H1 (cell line): Measurements from ENCODE around the gene EFNA3. TPM values are rescaled to one million over a fixed set of nuclear protein-coding genes. Genes with fewer than 3 reads are reported as not detected.

Source experiments
- CTCF ChIA-PET: fragments of 300-600 bp; sonication (Branson Sonifier 250); formaldehyde crosslinking; loops from one replicate; lab custom pipeline; 2021; ENCODE audit not compliant: partially characterized antibody; lab: Charles Lee
- POLR2A ChIA-PET: fragments of 300-600 bp; sonication (Branson Sonifier 250); formaldehyde crosslinking; loops from one replicate; lab custom pipeline; 2021; ENCODE audit warnings: inconsistent platforms; ENCODE audit not compliant: partially characterized antibody; lab: Charles Lee
- DNase-seq, 2 experiments: peaks; one replicate each; pipeline versions ENCODE4 v3.0.0 to v3.0.0-alpha.2; 2010 to 2022; ENCODE audit warnings: low spot score in 2 of 2, low read depth in 1 of 2, mixed read lengths in 1 of 2
- FAIRE-seq: peaks from 2 replicates; lab custom pipeline; 2011; peaks lifted over from hg19 to GRCh38; lab: Jason Lieb, UNC
- H2AFZ ChIP-seq: 2 replicates; pipeline ENCODE4 v1.8.1; 2012; ENCODE audit warnings: low read length, inconsistent platforms
- H2AK5ac ChIP-seq: 2 replicates; pipeline ENCODE4 v1.6.1; 2013; ENCODE audit warnings: low read depth, low read length
- H2BK120ac ChIP-seq: replicated peaks from 2 replicates; pipeline ENCODE3; 2013; ENCODE audit warnings: low read depth, low read length, inconsistent platforms
- H2BK12ac ChIP-seq: 2 replicates; pipeline ENCODE4 v1.6.1; 2013; ENCODE audit warnings: low read depth, low read length
- H2BK15ac ChIP-seq: 2 replicates; pipeline ENCODE4 v1.6.1; 2013; ENCODE audit warnings: low read length
- H2BK20ac ChIP-seq: 2 replicates; pipeline ENCODE4 v1.6.1; 2013; ENCODE audit warnings: low read length
- H2BK5ac ChIP-seq: 2 replicates; pipeline ENCODE4 v1.6.1; 2013; ENCODE audit warnings: low read depth, low read length
- H3K14ac ChIP-seq: 2 replicates; pipeline ENCODE4 v1.6.1; 2013; ENCODE audit warnings: inconsistent platforms; ENCODE audit not compliant: insufficient read length
- H3K18ac ChIP-seq: 2 replicates; pipeline ENCODE4 v1.6.1; 2013; ENCODE audit warnings: low read length; ENCODE audit errors: extremely low read depth
- H3K23ac ChIP-seq: 2 replicates; pipeline ENCODE4 v1.6.1; 2013; ENCODE audit warnings: inconsistent platforms; ENCODE audit not compliant: insufficient read length
- H3K23me2 ChIP-seq: 2 replicates; pipeline ENCODE4 v1.6.1; 2013; ENCODE audit warnings: low read depth, low read length
- H3K27ac ChIP-seq: 2 replicates; pipeline ENCODE4 v1.6.1; 2011; ENCODE audit warnings: low read depth, low read length, inconsistent platforms
- H3K27me3 ChIP-seq, 4 experiments: replicated peaks in 1 of 4; 1 replicate in 1 of 4; 2 replicates in 3 of 4; pipeline versions ENCODE4 v1.6.1 to v1.8.1; 2011 to 2013; ENCODE audit warnings: low read length in 3 of 4, mild to moderate bottlenecking in 3 of 4, inconsistent platforms in 2 of 4, mixed read lengths in 2 of 4, moderate library complexity in 1 of 4; ENCODE audit not compliant: control insufficient read depth in 3 of 4, insufficient read depth in 3 of 4; ENCODE audit errors: extremely low read depth in 1 of 4
- H3K36me3 ChIP-seq, 4 experiments: 2 replicates each; pipeline versions ENCODE4 v1.6.1 to v1.8.1; 2011 to 2013; ENCODE audit warnings: mild to moderate bottlenecking in 4 of 4, low read length in 3 of 4, moderate library complexity in 2 of 4, control low read depth in 1 of 4, inconsistent platforms in 1 of 4; ENCODE audit not compliant: insufficient read depth in 4 of 4, control insufficient read depth in 2 of 4
- H3K4ac ChIP-seq: replicated peaks from 2 replicates; pipeline ENCODE3; 2013; ENCODE audit warnings: low read length, low read depth, mixed read lengths, inconsistent platforms; ENCODE audit not compliant: insufficient read length
- H3K4me1 ChIP-seq, 4 experiments: replicated peaks in 1 of 4; 1 replicate in 1 of 4; 2 replicates in 3 of 4; pipeline versions ENCODE4 v1.6.1 to v1.8.1; 2011 to 2013; ENCODE audit warnings: low read length in 3 of 4, inconsistent platforms in 2 of 4, mixed read lengths in 1 of 4; ENCODE audit not compliant: insufficient read depth in 4 of 4, control insufficient read depth in 3 of 4
- H3K4me2 ChIP-seq, 2 experiments: 2 replicates each; pipeline versions ENCODE4 v1.6.1 to v1.8.1; 2011 to 2013; ENCODE audit warnings: low read depth in 2 of 2, low read length in 2 of 2, control low read depth in 1 of 2, inconsistent platforms in 1 of 2, mild to moderate bottlenecking in 1 of 2; ENCODE audit not compliant: insufficient read depth in 1 of 2
- H3K4me3 ChIP-seq, 4 experiments: fragments of 200-600, 300-600 bp in 1 of 4; sonication (generic), shearing (Covaris generic), sonication (Bioruptor Twin) in 1 of 4; 2 replicates each; pipeline versions ENCODE4 v1.5.1 to v1.8.1; 2011 to 2016; ENCODE audit warnings: low read length in 4 of 4, low read depth in 3 of 4, control low read depth in 2 of 4, inconsistent platforms in 2 of 4, mild to moderate bottlenecking in 2 of 4, mixed read lengths in 1 of 4, moderate library complexity in 1 of 4; ENCODE audit not compliant: insufficient read depth in 2 of 4; ENCODE audit errors: extremely low read depth in 1 of 4
- H3K56ac ChIP-seq: replicated peaks from 2 replicates; pipeline ENCODE3; 2013; ENCODE audit warnings: low read depth, mild to moderate bottlenecking, mixed read lengths, low read length, inconsistent platforms; ENCODE audit not compliant: insufficient read length
- H3K79me1 ChIP-seq: 2 replicates; pipeline ENCODE4 v1.6.1; 2013; ENCODE audit warnings: low read depth, low read length, control low read depth
- H3K79me2 ChIP-seq, 2 experiments: 2 replicates each; pipeline versions ENCODE4 v1.6.1 to v1.8.1; 2012 to 2013; ENCODE audit warnings: low read length in 2 of 2, mild to moderate bottlenecking in 2 of 2, inconsistent platforms in 1 of 2; ENCODE audit not compliant: insufficient read depth in 2 of 2, control insufficient read depth in 1 of 2
- H3K9ac ChIP-seq, 4 experiments: replicated peaks in 1 of 4; 1 replicate in 1 of 4; 2 replicates in 3 of 4; pipeline versions ENCODE4 v1.6.1 to v1.8.1; 2011 to 2013; ENCODE audit warnings: low read depth in 3 of 4, low read length in 3 of 4, control low read depth in 2 of 4, mild to moderate bottlenecking in 2 of 4, moderate library complexity in 2 of 4, inconsistent platforms in 1 of 4; ENCODE audit errors: extremely low read depth in 1 of 4
- H3K9me3 ChIP-seq, 2 experiments: 2 replicates each; pipeline versions ENCODE4 v1.6.1 to v1.8.1; 2012 to 2013; ENCODE audit warnings: mild to moderate bottlenecking in 2 of 2, moderate library complexity in 2 of 2, control low read depth in 1 of 2, inconsistent platforms in 1 of 2, low read depth in 1 of 2, low read length in 1 of 2, mixed read lengths in 1 of 2; ENCODE audit not compliant: insufficient read depth in 2 of 2
- H4K20me1 ChIP-seq, 2 experiments: replicated peaks in 1 of 2; 2 replicates each; pipeline versions ENCODE3 to v1.8.1; 2011 to 2013; ENCODE audit warnings: inconsistent platforms in 2 of 2, low read length in 2 of 2, mild to moderate bottlenecking in 1 of 2; ENCODE audit not compliant: insufficient read depth in 2 of 2, control insufficient read depth in 1 of 2
- H4K5ac ChIP-seq: 2 replicates; pipeline ENCODE4 v1.6.1; 2013; ENCODE audit warnings: low read length, low read depth, mixed read lengths, inconsistent platforms; ENCODE audit not compliant: insufficient read length
- H4K8ac ChIP-seq: 2 replicates; pipeline ENCODE4 v1.8.0; 2013; ENCODE audit warnings: mild to moderate bottlenecking, moderate library complexity, low read length, inconsistent platforms; ENCODE audit not compliant: insufficient read depth; ENCODE audit errors: extremely low read depth
- H4K91ac ChIP-seq: replicated peaks from 2 replicates; pipeline ENCODE3; 2013; ENCODE audit warnings: low read length, mixed read lengths, inconsistent platforms; ENCODE audit not compliant: insufficient read length
- CBX5 ChIP-seq: fragments of 300-800, 300-1000 bp; sonication (generic); IDR thresholded peaks from 2 replicates; pipeline ENCODE4 v1.7.1; 2016; ENCODE audit warnings: antibody characterized with exemption, low read length, low read depth
- TAF1 ChIP-seq: IDR thresholded peaks from 2 replicates; pipeline ENCODE4 v1.6.1; 2011; ENCODE audit warnings: mild to moderate bottlenecking, low read depth, low read length
- TAF7 ChIP-seq: optimal IDR thresholded peaks from 2 replicates; pipeline ENCODE3; 2011; ENCODE audit warnings: low read depth, mild to moderate bottlenecking, inconsistent platforms, low read length, moderate library complexity, borderline replicate concordance
- WGBS, 2 experiments: shearing (Covaris generic) in 1 of 2; methylation state at CpG; one replicate each; pipeline versions ENCODE4 v1.1.6 to v1.1.7; 2013 to 2015; ENCODE audit warnings: low lambda C conversion rate in 2 of 2, mixed read lengths in 2 of 2, inconsistent platforms in 1 of 2, low coverage in 1 of 2, missing lambda C conversion rate in 1 of 2; ENCODE audit not compliant: insufficient replicate concordance in 2 of 2, insufficient coverage in 1 of 2, insufficient read length in 1 of 2; ENCODE audit errors: extremely low coverage in 1 of 2, missing lambda C conversion rate in 1 of 2; 5-methylcytosine and 5-hydroxymethylcytosine counted together
- polyA plus RNA-seq, 7 experiments: library from polyadenylated mRNA; depleted of rRNA in 3 of 7; stranded (reverse) in 5 of 7; unstranded in 2 of 7; fragments of >200 nt in 5 of 7; fragments of 200-250 nt in 2 of 7; gene quantifications; 1 replicate in 5 of 7; 2 replicates in 1 of 7; 4 replicates in 1 of 7; pipeline versions ENCODE4 v1.2.1 to v1.2.3, GENCODE V29; 2011 to 2013; ENCODE audit warnings: missing spikeins in 2 of 7, mixed read lengths in 2 of 7
- total RNA-seq: library from RNA; stranded (reverse); fragmentation: NEBNext Ultra II Directional; extraction: Animal tissue kit (Norgen Biotek cat#: 25700); gene quantifications from 2 replicates; pipeline ENCODE4 v1.2.1, GENCODE V29; 2021

The EFNA3 gene
- total and polyA plus RNA-seq, 2 of the 8 experiments (the other 6 are each of a cell fraction or from before 2014, with no cell fraction given), result 10.8 to 13.8 TPM

DNA sequence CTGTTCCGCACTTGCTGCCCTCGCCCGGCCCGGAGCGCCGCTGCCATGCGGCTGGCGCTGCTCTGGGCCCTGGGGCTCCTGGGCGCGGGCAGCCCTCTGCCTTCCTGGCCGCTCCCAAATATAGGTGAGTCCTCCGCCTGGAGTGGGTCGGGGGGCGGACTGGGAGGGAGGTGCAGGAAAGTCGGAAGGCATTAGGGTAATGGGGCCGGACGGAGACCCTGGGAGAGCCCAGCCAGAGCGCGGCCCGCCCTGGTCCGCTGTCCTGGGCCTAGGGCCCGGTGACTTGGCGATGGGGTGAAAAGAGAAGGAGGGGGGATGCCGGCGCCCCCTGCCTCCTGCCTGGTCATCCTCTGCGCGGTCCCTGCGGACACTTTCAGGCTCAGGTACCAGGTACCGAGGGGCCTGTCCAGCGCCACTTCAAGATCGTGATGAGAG, 27.3 kb upstream of the EFNA3 start:
- Histone ChIP-seq H3K27me3 (peaks cover 0 to 18% (median 12%) of the 10 kb centered on the region in 4 experiments; a peak in 5 of 7 replicates), H3K79me2 (no peaks in the 10 kb centered on the region), H3K9ac (peak overlapping the region in 2 of 4 experiments; percentile 20 to 35; a peak in 3 of 7 replicates), H3K27ac (no peak overlapping the region), H2BK12ac (0 out of 2 replicates have a peak overlapping the region, but pooled peaks have one; percentile 17), H3K23me2 (peaks cover 16% of the 10 kb centered on the region), H3K4ac (no peak overlapping the region), H3K4me3 (peak overlapping the region; percentile 32 to 76 (median 55)), H2BK15ac (no peak overlapping the region), H3K79me1 (no peaks in the 10 kb centered on the region), H3K36me3 (peaks cover 0 to 3% (median 0%) of the 10 kb centered on the region in 4 experiments; a peak in 1 of 8 replicates), H4K8ac (no peak overlapping the region), H2BK120ac (no peak overlapping the region), H3K18ac (no peak overlapping the region; the same call in 1 of the 2 replicates), H3K9me3 (no peaks in the 10 kb centered on the region), H4K5ac (no peak overlapping the region), H2BK20ac (no peak overlapping the region), H2AK5ac (no peak overlapping the region), H4K91ac (no peak overlapping the region), H2BK5ac (no peak overlapping the region), H3K4me1 (peaks cover 4 to 24% (median 10%) of the 10 kb centered on the region in 4 experiments; a peak in 6 of 7 replicates), H3K14ac (no peak overlapping the region), H3K23ac (no peak overlapping the region), H2AFZ (no peak overlapping the region), H3K4me2 (peak overlapping the region; percentile 42 to 96), H4K20me1 (peaks cover 2 to 7% of the 10 kb centered on the region in 2 experiments), H3K56ac (no peak overlapping the region)
- POLR2A ChIA-PET, result interaction anchor here (0.7 to 2.6 kb wide), 17 partner anchors 9 to 115 kb away, joined by 3 to 9 read pairs (median 3); partner anchors contain the start of genes EFNA4, LENEP, PBXIP1 and PMVK
- DNase-seq, result no peak
- FAIRE-seq, result no peak
- TF ChIP-seq TAF7, result peak; percentile 35
- no peak for TF ChIP-seq CBX5
- 0 out of 2 replicates have a peak, but pooled peaks have one; percentile 62 for TF ChIP-seq TAF1
- WGBS, 2 experiments, result 2% methylated on average over 6 of the region's 31 CpGs; no CpG with 5 or more reads in 1 of the 2 experiments
- CTCF ChIA-PET, result interaction anchor here (0.8 to 33.9 kb wide), 20 partner anchors 1 to 238 kb away, joined by 3 to 907 read pairs (median 4); partner anchors contain the start of genes ADAM15, DCST1, DCST2 and EFNA3
